Right hindlimb (tissue), 1 donor: ENCODE data around the gene USP30.

Source experiments
- DNase-seq: peaks from one replicate; pipeline ENCODE4 v3.0.0-alpha.2; 2018

USP30 gene

GRCh38 chr12:109098651-109099050 lies 46.3 kb downstream of the USP30 start:
- DNase-seq, result no peak

GRCh38 chr12:109099431-109100020 lies 47.1 kb downstream of the USP30 start:
- DNase-seq, result no peak

DNA sequence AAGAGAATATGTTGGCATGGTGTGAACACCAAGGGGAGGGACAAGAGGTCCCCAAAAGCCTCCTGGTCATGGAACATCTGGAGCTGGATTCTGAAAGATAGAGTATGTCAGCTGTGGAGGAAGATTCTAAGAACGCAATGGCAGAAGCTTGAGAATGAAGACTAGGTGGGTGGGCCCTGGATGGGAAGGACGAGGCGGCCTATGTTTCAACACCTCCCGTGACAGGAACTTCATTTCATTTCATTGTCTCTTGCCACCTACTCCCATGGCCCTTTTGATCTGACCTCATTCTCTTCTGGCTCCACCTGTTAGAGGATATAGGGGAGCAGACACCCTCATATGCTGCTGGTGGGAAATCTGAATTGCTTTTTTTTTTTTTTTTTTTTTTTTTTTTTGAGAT lies 48.4 kb downstream of the USP30 start:
- no peak for DNase-seq

DNA sequence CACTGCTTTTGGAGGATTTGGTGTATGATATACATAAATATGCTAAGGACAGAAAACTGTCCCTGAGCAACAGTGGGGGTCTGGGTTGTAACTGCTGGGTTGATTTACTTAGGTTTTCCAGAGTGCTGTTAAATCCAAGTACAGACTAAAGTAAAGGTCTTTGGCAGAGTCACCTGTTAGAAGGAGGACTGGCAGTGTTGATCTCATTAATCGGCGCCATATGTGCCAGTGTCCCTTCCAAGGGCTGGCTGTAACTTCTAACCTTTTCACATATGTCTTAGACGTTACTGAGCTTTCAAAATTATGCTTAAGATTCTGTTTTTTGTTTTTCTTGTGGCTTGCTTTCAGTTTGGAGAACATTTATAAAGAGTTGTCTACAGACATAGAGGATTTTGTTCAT lies 50.1 kb downstream of the USP30 start:
- no peak for DNase-seq

DNA sequence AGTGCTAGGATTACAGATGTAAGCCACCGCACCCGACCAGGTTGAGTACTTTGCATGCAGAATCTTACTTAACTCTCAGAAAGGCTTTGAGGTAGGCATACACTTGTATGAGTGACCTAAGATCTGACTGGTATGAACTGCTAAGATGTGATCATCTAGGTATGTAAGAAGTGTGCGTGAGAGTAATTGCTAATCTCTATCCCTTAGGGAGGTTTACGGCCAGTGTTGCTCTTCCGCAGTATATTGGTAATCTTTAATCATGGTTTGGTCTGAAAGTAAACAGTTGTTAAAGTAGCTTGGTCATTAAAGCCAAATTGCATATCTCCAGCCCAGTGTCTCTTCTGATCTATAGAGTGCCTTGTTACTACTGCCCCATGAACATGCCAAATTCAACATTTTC lies 52.8 kb downstream of the USP30 start:
- DNase-seq, result no peak

DNA sequence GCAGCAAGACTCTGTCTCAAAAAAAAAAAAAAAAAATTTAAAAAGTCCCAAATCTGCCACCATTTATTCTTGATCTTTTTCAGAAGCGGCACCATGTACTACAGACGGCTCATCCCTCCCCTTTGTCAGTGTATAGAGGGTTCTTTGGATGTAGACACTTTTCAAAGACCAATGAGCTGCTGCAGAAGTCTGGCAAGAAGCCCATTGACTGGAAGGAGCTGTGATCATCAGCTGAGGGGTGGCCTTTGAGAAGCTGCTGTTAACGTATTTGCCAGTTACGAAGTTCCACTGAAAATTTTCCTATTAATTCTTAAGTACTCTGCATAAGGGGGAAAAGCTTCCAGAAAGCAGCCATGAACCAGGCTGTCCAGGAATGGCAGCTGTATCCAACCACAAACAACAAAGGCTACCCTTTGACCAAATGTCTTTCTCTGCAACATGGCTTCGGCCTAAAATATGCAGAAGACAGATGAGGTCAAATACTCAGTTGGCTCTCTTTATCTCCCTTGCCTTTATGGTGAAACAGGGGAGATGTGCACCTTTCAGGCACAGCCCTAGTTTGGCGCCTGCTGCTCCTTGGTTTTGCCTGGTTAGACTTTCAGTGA lies 57.5 kb downstream of the USP30 start:
- no peak for DNase-seq

- DNase-seq, result peak; percentile 93
These were observed 58.7 kb downstream of the USP30 start for GRCh38 chr12:109110988-109111495.

GRCh38 chr12:109112720-109113465 lies 60.5 kb downstream of the USP30 start:
- DNase-seq, result no peak

DNA sequence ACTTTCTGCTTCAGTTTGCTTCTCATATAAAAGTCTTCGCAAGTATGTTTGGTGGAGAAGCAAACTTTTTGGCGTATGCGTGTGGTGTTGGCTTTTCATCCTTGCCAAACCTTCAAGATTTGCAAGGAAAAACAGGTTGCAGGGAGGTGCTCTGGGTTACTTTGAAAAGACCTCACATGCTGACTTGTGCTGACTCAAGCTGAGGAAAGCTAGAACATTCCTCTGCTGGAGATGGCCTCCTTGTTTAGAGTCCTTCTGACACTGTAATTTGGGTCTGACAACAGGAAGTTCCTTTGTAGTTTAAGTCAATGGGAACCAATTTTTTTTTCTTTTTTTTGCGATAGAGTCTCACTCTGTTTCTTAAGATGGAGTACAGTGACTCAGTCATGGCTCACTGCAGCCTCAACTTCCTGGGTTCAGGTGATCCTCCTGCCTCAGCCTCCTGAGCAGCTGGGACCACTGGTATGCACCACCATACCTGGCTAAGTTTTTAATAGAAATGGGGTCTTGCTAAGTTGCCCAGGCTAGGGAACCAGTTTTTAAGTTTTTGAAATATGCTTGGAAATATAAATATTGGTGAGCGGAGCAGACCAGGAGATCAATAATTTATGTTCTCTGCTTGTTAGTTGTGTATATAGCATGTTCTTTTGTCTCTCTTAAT lies 61.4 kb downstream of the USP30 start:
- DNase-seq, result no peak

GRCh38 chr12:109114644-109115043 lies 62.3 kb downstream of the USP30 start:
- no peak for DNase-seq

GRCh38 chr12:109115404-109115757 lies 63.0 kb downstream of the USP30 start:
- no peak for DNase-seq

DNA sequence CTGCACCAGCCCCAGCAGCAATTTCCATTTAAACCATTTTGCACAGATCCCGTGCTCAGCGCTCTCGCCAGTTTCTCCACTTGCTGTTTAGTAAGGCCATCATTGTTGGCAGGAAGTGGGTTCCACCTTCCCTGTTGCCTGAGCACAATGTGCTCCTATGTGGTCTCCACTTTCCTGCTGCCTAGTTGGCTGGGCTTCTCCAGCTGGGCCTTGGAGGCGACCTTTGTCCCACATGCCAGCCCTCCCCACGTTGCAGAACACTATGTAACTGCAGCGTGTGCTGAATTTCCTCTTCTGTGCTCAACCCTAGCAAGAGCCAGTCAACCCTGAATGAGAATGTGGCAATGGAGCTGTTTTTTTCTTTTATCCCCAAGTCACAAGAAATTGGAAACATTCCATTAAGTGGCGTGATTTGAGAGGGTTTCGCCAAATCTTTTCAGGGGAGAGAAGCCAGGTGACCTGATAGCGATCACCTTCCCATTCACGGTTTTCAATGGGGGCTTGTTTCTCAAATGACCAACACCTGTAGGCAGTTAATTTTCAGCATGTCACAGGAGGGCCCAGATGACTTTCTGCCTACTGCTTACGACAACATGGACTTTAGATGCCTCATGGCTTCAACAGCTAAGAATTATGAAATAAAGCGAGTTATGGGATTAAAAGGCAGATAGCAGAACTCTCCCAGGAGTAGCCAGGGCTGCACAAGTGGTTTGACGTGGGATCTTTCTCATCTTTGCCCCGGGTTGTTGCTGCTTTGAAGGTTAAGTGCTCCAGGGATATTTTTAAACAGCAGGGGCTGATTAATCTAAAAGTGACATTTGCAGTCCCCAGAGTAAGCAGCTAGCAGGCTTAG lies 63.6 kb downstream of the USP30 start, which contains the start of gene ACACB:
ACACB (plus strand) TSS at position 830 of the 853 bp plus-strand sequence. CDS start 22,819 bp downstream, outside the sequence.
- peak; percentile 29 for DNase-seq

DNA sequence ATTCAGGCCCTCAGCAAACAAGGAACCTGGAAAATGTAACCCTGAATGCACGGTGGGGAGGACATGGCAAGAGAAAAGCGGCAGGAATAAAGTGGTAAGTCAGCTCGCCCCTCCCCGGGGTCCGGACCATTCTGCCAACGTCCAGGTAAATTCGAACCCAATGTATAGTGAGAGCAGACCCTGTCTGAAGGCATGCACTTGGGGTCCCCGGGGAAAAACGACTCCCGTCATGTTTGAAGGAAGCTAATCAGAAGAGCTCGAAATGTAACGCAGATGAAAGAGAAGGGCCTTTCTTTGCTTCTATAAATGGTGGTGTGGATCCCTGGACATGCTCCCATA lies 64.2 kb downstream of the USP30 start:
- DNase-seq, result no peak

GRCh38 chr12:109120095-109120494 lies 67.7 kb downstream of the USP30 start:
- no peak for DNase-seq

GRCh38 chr12:109120557-109120956 lies 68.2 kb downstream of the USP30 start:
- DNase-seq, result no peak

DNA sequence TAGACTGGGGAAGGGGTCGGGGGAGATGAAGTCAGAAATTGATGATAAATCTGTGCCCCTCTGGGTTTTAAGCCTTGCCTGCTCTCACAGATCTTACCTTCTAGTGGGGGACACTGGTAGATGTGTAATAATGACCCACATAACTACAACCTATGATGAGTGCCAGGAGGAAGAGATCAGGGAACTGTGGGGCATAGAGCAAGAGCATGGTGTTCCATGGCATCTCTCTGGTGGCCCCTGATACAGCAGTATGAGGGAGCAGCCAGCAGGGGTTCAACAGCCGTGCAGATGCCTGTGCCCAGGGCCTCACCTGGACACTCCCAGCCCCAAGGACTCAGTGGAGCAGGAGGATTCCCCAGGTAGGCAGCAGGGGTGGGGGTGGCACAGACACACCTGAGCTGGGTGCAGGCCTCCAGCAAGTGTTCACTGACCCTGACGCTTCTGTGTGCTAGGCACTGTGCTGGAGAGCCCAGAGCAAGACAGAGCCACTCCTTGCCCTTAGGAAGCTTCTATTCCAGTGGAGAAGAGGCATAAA lies 69.0 kb downstream of the USP30 start:
- no peak for DNase-seq

- no peak for DNase-seq
These were observed 72.7 kb downstream of the USP30 start for GRCh38 chr12:109124878-109125648.

DNA sequence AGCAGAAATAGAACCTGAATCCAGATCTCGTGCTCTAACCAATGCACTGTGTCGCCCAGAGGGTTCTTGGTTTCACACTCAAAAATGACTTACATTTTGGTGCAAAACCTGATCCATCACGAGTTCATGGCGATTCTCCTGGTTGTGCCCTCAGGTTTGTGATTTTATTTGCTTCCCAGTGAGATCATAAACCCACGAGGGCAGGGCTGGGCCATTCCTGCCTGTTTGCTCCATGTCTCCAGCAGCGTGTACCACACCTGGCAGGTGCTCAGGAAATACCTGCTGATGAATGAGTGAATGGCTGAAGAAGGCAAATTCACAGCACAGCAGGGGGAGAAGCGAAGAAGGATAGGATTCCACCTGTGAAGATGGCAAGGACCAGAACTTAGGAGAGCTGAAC lies 73.4 kb downstream of the USP30 start:
- DNase-seq, result no peak

DNA sequence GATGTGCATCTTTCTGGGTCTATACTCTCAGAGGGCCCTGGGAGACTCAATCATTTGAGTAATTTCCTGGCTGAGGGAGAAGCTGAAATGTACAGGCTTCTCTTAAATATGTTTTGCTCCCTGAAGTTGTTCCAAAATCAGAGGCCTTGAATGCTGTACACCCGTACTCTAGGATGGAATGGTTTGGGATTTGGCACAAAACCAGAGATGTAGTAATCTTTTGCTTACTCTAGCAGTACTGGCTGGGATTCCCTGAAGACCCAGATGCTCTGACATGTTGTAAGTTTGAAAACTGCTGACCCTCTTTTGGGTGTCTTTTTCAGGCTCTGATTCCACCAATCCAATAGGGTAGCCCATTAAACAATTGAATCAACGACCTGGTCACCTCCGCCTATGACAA lies 74.4 kb downstream of the USP30 start:
- DNase-seq, result no peak

GRCh38 chr12:109127533-109128242 lies 75.3 kb downstream of the USP30 start:
- DNase-seq, result no peak
